GM12864 (cell line): ENCODE measurements around the gene UBLCP1.
"Not testable (repeated sequence)": the region's sequence is repeated elsewhere in the genome, so short reads cannot be mapped to it uniquely, and the experiment has no call there.

Experiments
- DNase-seq: peaks from one replicate; pipeline ENCODE4 v3.0.0-alpha.2; 2011; ENCODE audit warnings: low read depth
- H3K4me3 ChIP-seq: 2 replicates; pipeline ENCODE4 v1.5.1; 2011; ENCODE audit warnings: mild to moderate bottlenecking, low read depth, low read length, control low read depth
- TF ChIP-seq, protein P1 (sequence below): IDR thresholded peaks from 2 replicates; pipeline ENCODE4 v1.5.1; 2011; ENCODE audit warnings: low read depth, mild to moderate bottlenecking, moderate library complexity, low read length, control low read depth, inconsistent platforms; ENCODE audit errors: missing control alignments

The UBLCP1 gene

DNA sequence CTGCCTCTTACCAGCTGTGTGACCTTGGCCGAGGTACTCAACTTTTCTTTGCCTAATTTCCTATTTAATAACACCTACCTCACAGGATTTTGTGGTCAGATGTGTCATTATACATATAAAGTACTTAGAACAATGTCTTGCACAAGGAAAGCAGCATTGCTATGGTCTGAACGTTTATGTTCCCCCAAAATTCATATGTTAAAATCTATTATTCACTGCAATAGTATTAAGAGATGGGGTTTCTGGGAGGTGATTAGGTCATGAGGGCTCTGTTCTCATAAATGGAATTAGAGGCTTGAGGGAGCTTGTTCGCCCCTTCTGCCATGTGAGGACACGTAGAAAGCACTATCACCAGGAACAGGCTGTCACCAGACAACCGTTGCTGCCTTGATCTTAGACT lies 42.9 kb upstream of the UBLCP1 start:
- no peak for DNase-seq
- H3K4me3 ChIP-seq: no peak overlapping the region
- TF ChIP-seq, protein P1, sequence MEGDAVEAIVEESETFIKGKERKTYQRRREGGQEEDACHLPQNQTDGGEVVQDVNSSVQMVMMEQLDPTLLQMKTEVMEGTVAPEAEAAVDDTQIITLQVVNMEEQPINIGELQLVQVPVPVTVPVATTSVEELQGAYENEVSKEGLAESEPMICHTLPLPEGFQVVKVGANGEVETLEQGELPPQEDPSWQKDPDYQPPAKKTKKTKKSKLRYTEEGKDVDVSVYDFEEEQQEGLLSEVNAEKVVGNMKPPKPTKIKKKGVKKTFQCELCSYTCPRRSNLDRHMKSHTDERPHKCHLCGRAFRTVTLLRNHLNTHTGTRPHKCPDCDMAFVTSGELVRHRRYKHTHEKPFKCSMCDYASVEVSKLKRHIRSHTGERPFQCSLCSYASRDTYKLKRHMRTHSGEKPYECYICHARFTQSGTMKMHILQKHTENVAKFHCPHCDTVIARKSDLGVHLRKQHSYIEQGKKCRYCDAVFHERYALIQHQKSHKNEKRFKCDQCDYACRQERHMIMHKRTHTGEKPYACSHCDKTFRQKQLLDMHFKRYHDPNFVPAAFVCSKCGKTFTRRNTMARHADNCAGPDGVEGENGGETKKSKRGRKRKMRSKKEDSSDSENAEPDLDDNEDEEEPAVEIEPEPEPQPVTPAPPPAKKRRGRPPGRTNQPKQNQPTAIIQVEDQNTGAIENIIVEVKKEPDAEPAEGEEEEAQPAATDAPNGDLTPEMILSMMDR: no peak

DNA sequence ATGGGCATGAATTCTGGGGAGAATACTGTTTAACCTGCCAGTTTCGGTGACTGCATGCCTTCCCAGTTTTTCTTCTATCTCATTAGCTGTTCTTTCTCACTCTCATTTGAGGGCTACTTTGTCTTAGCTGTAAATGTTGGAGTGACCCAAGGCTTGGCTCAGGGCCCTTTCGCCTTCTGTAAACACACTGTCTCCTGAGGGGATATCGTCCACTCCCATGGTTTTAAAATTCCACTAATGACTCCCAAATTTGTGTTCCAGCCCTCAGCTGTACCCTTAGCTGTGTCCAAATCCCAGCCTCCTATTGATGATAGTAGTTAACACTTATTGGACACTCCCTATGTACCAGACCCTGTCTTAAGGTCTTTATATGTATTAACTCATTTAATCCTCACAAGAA lies 39.6 kb upstream of the UBLCP1 start:
- no peak for DNase-seq
- TF ChIP-seq, protein P1: no peak
- H3K4me3 ChIP-seq: no peak overlapping the region

DNA sequence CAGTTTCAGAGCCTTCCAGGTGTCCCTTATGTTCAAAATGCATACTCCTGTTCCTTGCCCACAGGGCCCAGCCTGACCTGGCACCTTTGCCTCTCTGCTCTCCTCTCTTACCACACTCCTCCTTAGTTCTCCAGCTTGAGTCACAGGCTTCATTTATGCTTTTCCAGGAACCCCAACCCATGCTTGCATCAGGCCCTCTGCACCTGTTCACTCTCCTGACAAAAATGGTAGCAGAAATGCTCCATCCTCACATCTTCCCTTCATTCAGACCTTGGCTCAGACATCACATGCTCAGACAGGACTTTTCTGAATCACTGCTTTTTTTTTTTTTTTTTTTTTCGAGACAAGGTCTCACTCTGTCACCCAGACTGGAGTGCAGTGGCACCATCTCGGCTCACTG lies 38.6 kb upstream of the UBLCP1 start:
- TF ChIP-seq, protein P1: no peak
- H3K4me3 ChIP-seq: no peak overlapping the region
- no peak for DNase-seq

DNA sequence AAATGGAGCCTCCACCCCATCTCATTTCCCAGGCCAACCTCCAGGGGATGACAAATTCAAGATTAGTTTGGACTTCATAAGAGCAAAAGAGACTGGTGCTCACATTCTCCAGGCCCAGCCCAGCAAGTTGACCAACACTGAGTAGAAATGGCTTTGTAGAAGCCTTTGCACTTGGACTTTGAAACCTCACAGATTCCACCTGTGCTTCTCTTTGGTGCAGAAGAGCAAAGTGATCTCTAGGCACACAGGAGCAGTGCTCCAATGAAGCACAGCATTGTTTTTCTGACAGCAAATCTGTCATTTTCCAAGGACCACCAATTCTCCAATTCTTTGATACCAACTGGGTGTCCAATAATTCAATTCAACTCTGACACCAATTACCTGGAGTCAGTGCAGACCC lies 36.6 kb upstream of the UBLCP1 start:
- no peak overlapping the region for H3K4me3 ChIP-seq
- DNase-seq: no peak
- TF ChIP-seq, protein P1: no peak

DNA sequence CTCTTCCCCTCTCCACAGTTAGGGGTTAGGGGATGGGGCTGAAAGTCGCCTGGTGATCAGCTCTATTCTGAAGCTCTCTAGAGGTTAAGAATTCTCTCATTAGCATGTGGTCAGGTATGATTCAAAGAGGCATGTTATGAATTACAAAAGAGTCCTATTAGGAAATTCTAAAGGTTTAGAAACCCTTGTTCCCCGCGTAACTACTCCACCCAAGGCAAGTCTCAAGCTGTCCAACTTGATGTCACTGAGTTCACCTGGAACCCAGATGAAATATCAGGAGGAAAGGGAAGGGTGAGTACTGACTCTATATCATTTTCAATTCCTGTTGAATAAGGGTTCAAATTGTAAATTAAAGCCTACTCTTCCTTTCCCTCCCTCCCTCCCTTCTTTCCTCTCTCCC lies 35.6 kb upstream of the UBLCP1 start:
- TF ChIP-seq, protein P1: no peak
- no peak overlapping the region for H3K4me3 ChIP-seq
- DNase-seq: no peak

DNA sequence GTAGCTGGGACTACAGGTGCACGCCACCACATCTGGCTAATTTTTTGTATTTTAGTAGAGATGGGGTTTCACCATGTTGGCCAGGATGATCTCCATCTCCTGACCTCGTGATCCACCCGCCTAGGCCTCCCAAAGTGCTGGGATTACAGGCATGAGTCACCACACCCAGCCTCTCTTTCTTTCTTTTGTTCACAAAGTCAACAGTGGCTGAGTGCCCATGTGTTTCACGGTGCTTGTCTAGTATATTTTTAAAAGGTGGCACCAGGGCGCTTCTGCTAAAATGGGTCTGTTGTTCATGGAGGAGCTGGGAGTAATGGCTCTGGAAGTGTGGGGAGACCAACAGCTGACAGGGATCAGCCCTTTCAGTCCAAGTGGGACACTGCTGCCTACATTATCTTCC lies 35.0 kb upstream of the UBLCP1 start:
- not testable (repeated sequence) for DNase-seq, H3K4me3 ChIP-seq

DNA sequence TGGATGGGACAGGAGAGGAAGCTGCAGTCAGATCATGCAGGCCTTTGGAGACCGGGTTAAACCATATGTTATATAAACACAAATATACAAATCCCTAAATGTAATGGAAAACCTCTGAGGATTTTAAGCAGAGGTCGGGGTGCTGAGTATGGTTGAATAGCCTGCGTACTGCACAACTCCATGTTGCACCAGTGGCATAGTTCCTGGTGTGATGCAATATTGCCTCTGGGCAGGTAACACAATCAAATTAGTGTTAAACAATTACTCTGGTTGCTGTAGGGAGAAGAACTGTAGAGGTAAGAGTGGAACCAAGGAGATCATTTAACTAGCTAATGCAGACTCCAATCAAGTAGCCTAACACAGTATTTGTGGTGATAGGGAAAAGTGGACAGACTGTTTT lies 32.4 kb upstream of the UBLCP1 start:
- TF ChIP-seq, protein P1: no peak
- no peak overlapping the region for H3K4me3 ChIP-seq
- DNase-seq: no peak

DNA sequence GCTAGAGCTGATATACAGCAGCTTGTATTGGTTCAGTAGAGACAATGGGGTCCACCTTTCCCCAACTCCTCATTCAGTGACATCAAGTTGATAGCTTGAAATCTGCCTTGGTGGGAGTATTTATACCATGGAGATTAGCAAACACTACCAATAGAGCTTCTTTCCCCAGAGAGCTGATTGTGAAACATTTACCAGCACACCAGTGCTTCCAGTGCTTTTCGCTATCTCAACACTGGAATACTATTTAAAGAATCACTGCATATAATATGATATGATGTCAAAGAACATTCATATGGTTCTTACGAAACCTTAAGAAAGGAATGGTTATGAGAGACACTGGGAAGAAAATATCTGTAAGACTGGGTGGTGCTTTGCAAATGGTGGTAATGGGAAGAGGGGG lies 31.9 kb upstream of the UBLCP1 start:
- DNase-seq: no peak
- TF ChIP-seq, protein P1: no peak
- H3K4me3 ChIP-seq: no peak overlapping the region

DNA sequence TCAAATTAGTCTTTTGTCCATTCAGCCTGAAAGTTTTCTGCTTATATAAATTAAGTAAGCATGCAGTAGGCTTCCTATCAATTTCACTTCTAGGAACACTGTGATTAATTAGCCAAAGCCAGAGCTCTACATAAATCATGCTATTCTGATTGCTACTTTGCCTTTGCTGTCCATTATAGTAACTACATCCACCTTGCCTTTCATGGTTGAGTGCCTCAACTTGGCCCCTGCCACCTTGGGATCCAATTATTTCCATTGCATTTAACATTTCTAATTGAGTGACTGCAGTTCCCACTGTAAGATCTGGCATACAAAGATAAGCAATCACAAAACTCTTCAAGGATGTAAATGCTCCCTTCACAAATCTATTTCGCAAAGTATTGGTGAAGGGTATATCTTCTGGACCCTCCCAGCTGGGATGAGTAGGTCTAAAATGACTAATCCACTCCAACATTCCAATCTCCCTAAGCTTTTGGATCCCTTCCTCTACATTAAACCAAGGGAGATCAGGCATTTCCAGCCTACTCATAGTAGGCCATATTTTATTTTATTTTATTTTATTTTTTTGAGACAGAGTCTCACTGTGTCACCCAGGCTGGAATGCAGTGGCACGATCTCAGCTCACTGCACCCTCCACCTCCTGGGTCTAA lies 27.1 kb upstream of the UBLCP1 start:
- H3K4me3 ChIP-seq, DNase-seq: not testable (repeated sequence)
